UCSD-AML1 (cell line): ENCODE measurements around the gene APH1A.
"Not testable (repeated sequence)": the region's sequence is repeated elsewhere in the genome, so short reads cannot be mapped to it uniquely, and the experiment has no call there.

Source experiments
- DNase-seq: peaks from one replicate; lab custom pipeline; 2025; ENCODE audit not compliant: unreplicated experiment; lab: John Stamatoyannopoulos, UW

APH1A gene

GRCh38 chr1:150269451-150269850 is 635 bp upstream of the APH1A start:
- no peak for DNase-seq

GRCh38 chr1:150268340-150268704 is 494 bp downstream of the APH1A start:
- no peak for DNase-seq

- DNase-seq = no peak
Observed at GRCh38 chr1:150267896-150268295, 920 bp downstream of the APH1A start.

DNA sequence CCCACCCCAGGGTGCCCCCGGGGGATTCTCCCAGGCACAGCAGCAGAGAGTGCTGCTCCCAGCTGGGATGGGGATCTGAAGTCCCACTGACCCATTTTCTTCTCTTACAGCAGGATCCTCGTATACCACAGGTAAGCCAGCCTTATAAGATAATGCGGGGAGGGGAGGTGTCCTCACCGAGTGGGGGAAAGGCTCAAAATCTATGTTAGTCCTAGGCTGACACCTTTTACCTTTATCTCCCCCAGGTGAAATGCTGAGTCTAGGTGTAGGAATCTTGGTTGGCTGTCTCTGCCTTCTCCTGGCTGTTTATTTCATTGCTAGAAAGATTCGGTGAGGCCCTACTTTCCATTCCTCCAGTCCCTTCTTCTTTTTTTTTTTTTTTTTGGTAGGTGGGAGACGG is 5.3 kb downstream of the APH1A start:
- no peak for DNase-seq

- DNase-seq = no peak
Observed at GRCh38 chr1:150262388-150263320, 6.2 kb downstream of the APH1A start.

- no peak for DNase-seq
Observed at GRCh38 chr1:150261367-150261766, 7.4 kb downstream of the APH1A start.

DNA sequence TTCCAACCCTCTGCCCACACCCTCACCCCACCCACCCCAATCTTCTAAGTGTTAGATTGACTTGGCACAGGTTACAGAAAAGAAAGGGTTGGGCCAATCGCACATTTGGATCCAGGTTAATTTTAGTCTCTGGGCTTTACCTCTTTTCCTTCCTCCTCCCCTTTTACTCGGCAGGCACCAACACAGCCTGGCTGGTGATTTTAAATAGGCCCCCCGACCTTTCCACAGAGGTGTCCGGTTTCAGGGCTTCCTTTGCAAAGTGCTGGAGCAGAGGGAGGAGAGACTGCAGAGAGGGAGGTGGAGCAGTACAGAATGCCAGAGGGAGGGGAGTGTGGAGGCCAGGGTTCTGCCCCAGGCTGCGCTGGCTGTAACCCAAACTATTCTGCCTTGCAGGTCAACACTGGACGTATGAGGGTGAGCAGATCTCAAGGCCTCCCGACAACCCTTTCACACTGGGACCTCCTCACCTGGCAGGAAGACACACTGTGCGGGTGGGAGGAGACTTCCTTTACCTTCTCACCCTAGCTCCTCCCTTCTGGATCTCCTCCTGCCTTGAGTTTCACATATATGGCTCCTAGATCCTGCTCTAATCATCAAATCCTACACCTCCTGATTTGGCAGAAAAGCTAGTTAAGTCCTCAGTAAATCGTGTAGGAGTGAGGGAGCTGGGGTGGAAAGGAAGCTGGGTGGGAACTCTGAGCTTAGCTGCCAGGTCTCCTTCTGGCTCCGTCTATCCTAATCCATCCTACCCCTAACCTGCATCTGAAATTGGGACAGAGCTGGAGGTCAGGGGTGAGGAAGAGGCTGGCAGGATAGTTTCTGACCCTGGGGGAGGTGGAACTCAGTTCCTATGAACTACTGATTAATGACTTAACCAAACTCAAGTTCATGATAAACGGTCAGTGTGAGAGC is 8.8 kb downstream of the APH1A start:
- no peak for DNase-seq

- no peak for DNase-seq
Observed at GRCh38 chr1:150259217-150259616, 9.6 kb downstream of the APH1A start.

DNA sequence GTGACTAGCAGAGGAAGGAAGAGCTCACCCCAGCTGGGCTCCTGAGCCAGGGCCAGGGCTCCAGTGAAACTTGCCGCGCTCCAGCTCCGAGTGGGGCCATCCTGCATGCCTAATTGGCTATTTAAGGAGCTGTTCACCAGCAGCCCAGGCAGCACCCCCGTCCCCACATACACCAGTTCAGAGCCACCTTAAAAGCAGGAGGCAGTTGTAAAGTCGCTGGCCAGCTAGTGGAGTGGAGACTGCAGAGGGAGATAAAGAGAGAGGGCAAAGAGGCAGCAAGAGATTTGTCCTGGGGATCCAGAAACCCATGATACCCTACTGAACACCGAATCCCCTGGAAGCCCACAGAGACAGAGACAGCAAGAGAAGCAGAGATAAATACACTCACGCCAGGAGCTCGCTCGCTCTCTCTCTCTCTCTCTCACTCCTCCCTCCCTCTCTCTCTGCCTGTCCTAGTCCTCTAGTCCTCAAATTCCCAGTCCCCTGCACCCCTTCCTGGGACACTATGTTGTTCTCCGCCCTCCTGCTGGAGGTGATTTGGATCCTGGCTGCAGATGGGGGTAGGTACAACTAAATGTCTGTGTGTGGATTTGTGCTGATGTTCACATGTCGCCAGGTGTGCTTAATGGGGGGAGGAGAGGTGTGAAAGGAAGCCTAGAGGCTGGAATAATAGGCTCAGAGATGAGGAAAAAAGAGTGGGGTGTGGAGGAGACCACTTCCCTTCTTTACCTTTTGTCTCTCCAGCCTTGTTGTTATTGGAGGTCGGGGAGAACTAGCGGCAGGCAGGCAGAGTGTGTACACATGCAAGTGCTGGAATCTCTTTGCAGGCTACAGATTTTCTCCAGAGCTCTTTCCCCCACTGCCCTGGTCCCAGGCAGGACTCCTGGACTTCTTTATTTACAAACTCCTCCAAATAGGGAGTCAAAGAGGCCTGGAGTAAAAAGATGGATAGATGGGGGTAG is 10.9 kb downstream of the APH1A start, which contains the start of gene CA14:
CA14 (plus strand) TSS at position 151 of the 962 bp plus-strand sequence; CDS start at position 506, 355 bp downstream.
- no peak for DNase-seq

- no peak for DNase-seq
Observed at GRCh38 chr1:150256554-150257341, 12.1 kb downstream of the APH1A start.

- DNase-seq = no peak
Observed at GRCh38 chr1:150256198-150256553, 12.6 kb downstream of the APH1A start.

DNA sequence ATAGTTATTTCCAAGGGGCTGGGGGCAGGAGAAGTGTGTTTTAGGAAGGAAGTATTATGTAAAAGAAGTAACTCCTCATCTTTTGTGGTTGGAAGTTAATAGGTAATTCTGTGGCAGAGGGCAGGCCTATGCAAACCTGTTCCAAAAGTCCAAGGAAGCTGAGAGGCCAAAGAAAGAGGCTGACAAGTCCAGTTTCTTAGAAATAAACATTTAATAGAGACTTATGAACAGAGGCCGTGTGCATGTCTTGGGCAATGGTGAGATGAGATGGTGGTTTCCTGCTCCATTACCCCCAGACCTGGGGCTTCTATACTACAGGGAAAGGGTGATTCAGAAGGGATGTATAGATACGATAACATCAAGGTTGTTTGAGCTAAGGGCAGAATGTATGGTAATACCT is 18.9 kb downstream of the APH1A start:
- no peak for DNase-seq

DNA sequence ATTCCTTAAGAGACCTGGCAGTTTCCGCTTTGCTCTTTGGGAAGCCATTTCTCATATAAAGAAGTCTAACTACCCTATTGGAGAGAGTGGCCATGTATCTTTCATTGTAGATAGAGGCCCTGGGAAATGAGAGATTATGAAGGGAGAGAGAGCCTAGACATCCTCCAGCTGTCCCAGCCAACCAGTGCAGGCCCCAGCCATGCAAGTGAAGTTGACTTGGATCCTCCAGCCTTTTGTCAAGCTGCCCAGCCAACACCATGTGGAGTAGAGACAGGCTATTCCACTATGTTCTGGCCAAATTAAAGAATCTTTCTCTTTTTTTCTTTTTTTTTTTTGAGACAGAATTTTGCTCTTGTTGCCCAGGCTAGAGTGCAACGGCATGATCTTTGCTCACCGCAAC is 25.8 kb downstream of the APH1A start:
- no peak for DNase-seq

- DNase-seq = no peak
Observed at GRCh38 chr1:150237746-150238145, 31.1 kb downstream of the APH1A start.

DNA sequence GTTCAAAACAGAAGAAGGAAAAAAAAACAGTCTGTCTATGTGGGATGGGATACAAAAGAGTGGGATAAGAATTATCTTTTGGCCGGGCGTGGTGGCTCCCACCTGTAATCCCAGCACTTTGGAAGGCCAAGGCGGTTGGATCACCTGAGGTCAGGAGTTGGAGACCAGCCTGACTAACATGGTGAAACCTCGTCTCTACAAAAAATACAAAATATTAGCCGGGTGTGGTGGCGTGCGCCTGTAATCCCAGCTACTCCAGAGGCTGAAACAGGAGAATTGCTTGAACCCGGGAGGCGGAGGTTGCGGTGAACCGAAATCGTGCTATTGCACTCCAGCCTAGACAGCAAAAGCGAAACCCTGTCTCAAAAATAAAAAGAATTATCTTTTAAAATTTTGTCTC is 31.6 kb downstream of the APH1A start:
- DNase-seq = not testable (repeated sequence)

GRCh38 chr1:150236614-150237100 is 32.2 kb downstream of the APH1A start:
- no peak for DNase-seq

DNA sequence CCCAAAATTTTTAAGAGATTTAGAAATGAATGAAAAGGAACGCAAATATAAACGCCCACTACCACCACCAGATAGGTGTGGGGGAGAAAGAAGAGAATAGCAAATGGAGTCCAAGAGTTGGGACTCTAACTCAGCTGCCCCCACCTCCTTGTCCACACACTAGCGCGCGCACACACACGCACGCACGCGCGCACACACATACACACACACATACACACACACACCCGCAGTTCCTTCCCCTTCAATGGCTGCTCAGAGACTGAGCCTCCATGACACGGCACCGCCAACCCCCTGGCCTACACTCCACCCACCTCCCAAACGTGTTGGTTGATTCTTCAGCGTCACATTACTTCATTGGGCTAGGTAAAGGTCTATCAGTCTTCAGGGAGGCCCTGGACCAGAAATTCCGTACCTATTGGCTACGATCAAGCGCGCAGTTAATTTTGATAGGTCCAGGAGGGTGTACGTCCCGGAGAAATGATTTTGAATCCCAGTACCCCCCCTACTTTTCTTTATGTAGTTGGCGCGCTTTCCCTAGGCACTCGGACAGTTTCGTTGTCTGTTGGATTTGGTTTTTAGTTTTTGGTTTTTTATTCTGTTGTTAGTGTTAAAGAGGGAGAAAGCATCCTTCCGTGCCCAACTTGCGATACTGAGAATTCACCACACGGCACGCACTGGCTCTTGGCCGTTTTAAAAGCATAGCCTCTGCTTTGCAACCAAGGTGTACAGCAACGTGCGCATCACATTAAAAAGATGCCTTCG is 32.8 kb downstream of the APH1A start, which contains the start of gene ANP32E:
ANP32E (minus strand) TSS at position 261 of the 762 bp plus-strand sequence. CDS start 326 bp downstream, outside the sequence.
- peak; percentile 95 for DNase-seq

GRCh38 chr1:150235294-150235851 is 33.4 kb downstream of the APH1A start:
- DNase-seq = peak; percentile 42
